ENCODE results near the gene ADGRG6. TPM values are rescaled to one million over a fixed set of nuclear protein-coding genes. Genes with fewer than 3 reads are reported as not detected.

The ADGRG6 gene
- polyA plus RNA-seq, 1 donor: 41.8 TPM

GRCh38 chr6:142300758-142301650, 803 bp upstream of the ADGRG6 start:
- no peaks in the 10 kb centered on the region for H3K36me3 ChIP-seq (ENCODE audit: control insufficient read depth, insufficient read depth, low read length)
- no peaks in the 10 kb centered on the region for H3K4me1 ChIP-seq (ENCODE audit: control insufficient read depth, insufficient read depth, low read length)
- H3K27me3 ChIP-seq (ENCODE audit: control insufficient read depth, insufficient read depth, low read length): peaks cover 3% of the 10 kb centered on the region
- H3K9me3 ChIP-seq (ENCODE audit: control insufficient read depth, low read depth, low read length): no peaks in the 10 kb centered on the region
- peak overlapping the region; percentile 65 for H3K27ac ChIP-seq (ENCODE audit: low read length)
- peak in 1 of 2 donors; percentile 71 for DNase-seq
- WGBS (ENCODE audit: insufficient coverage, low lambda C conversion rate): no CpG with 5 or more reads among the region's 31 CpGs
- H3K4me3 ChIP-seq (ENCODE audit: low read length): peak overlapping the region; percentile 86

- DNase-seq: no peak
- Histone ChIP-seq H3K4me3 (ENCODE audit: low read length) (peak overlapping the region; percentile 86), H3K27me3 (ENCODE audit: control insufficient read depth, insufficient read depth, low read length) (peaks cover 3% of the 10 kb centered on the region), H3K9me3 (ENCODE audit: control insufficient read depth, low read depth, low read length) (no peaks in the 10 kb centered on the region), H3K4me1 (ENCODE audit: control insufficient read depth, insufficient read depth, low read length) (no peaks in the 10 kb centered on the region), H3K27ac (ENCODE audit: low read length) (no peak overlapping the region), H3K36me3 (ENCODE audit: control insufficient read depth, insufficient read depth, low read length) (no peaks in the 10 kb centered on the region)
- WGBS (ENCODE audit: insufficient coverage, low lambda C conversion rate): 80% methylated on average over 4 of the region's 18 CpGs
Observed at GRCh38 chr6:142302421-142303175, 791 bp downstream of the ADGRG6 start.

DNA sequence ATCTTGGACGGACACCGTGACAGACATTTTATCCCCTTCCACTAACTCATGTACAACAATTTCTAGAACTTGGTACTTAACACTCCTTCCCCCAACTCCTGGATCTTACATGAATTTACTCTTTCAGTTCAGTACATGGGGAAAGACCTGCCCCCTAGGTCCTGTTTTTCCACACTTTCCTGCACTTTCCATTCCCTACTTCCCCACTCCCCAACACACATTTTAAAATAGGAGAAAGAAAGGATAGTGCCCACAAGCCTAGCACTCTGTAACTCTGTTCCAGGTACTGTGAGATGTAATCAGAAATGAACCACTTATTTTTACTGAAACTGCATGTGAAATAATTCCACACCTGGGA, 1.3 kb downstream of the ADGRG6 start:
- DNase-seq: peak in 1 of 2 donors; percentile 16
- 100% methylated on average over 2 of the region's 2 CpGs for WGBS (ENCODE audit: insufficient coverage, low lambda C conversion rate)
- Histone ChIP-seq H3K4me3 (ENCODE audit: low read length) (peak overlapping the region; percentile 86), H3K9me3 (ENCODE audit: control insufficient read depth, low read depth, low read length) (no peaks in the 10 kb centered on the region), H3K27ac (ENCODE audit: low read length) (no peak overlapping the region), H3K27me3 (ENCODE audit: control insufficient read depth, insufficient read depth, low read length) (peaks cover 3% of the 10 kb centered on the region), H3K4me1 (ENCODE audit: control insufficient read depth, insufficient read depth, low read length) (no peaks in the 10 kb centered on the region), H3K36me3 (ENCODE audit: control insufficient read depth, insufficient read depth, low read length) (no peaks in the 10 kb centered on the region)

DNA sequence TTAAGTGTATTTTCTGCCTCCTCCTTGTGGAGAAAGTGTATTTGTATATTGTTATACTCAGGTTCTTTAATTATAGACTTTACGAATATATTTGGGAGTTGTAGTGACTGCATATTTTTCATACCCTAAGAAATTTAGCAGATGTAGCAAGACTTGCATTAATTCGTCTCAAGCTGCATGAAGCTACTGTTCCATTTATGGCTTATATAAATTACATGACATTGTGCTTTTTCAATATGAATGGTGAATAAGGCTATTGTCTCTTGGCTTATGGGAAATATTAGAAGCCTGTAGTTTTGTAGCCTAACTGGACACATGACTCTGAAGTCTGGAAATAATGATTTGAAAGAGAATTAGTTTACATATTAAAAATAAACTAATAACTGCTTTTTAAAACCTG, 2.4 kb downstream of the ADGRG6 start:
- no peak overlapping the region for H3K4me3 ChIP-seq (ENCODE audit: low read length)
- no CpG with 5 or more reads among the region's 2 CpGs for WGBS (ENCODE audit: insufficient coverage, low lambda C conversion rate)
- H3K36me3 ChIP-seq (ENCODE audit: control insufficient read depth, insufficient read depth, low read length): no peaks in the 10 kb centered on the region
- no peak for DNase-seq
- no peak overlapping the region for H3K27ac ChIP-seq (ENCODE audit: low read length)
- no peaks in the 10 kb centered on the region for H3K9me3 ChIP-seq (ENCODE audit: control insufficient read depth, low read depth, low read length)
- H3K27me3 ChIP-seq (ENCODE audit: control insufficient read depth, insufficient read depth, low read length): peaks cover 3% of the 10 kb centered on the region
- H3K4me1 ChIP-seq (ENCODE audit: control insufficient read depth, insufficient read depth, low read length): no peaks in the 10 kb centered on the region

DNA sequence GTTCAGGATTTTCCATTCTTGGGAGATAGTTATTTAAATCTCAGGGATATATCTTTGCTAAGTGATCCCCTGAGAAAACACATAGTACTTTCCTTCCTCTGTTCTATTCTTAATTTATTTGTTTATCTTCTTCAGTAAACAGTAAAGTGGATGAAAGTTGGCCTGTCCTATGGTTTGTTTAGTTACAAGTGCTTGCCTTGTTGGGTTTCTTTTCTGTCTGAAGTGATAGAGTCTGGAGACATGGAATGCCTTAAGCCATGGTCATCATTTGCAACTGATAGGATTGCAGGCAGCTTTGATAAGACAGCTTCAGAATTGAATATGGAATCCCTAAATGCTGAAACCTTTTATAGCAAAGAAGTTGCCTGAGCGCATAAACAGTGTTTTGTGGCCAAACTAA, 4.9 kb downstream of the ADGRG6 start:
- H3K4me3 ChIP-seq (ENCODE audit: low read length): no peak overlapping the region
- no peaks in the 10 kb centered on the region for H3K36me3 ChIP-seq (ENCODE audit: control insufficient read depth, insufficient read depth, low read length)
- no peaks in the 10 kb centered on the region for H3K9me3 ChIP-seq (ENCODE audit: control insufficient read depth, low read depth, low read length)
- H3K4me1 ChIP-seq (ENCODE audit: control insufficient read depth, insufficient read depth, low read length): no peaks in the 10 kb centered on the region
- WGBS (ENCODE audit: insufficient coverage, low lambda C conversion rate): no CpG with 5 or more reads among the region's 1 CpG
- peaks cover 3% of the 10 kb centered on the region for H3K27me3 ChIP-seq (ENCODE audit: control insufficient read depth, insufficient read depth, low read length)
- H3K27ac ChIP-seq (ENCODE audit: low read length): no peak overlapping the region
- DNase-seq: no peak

DNA sequence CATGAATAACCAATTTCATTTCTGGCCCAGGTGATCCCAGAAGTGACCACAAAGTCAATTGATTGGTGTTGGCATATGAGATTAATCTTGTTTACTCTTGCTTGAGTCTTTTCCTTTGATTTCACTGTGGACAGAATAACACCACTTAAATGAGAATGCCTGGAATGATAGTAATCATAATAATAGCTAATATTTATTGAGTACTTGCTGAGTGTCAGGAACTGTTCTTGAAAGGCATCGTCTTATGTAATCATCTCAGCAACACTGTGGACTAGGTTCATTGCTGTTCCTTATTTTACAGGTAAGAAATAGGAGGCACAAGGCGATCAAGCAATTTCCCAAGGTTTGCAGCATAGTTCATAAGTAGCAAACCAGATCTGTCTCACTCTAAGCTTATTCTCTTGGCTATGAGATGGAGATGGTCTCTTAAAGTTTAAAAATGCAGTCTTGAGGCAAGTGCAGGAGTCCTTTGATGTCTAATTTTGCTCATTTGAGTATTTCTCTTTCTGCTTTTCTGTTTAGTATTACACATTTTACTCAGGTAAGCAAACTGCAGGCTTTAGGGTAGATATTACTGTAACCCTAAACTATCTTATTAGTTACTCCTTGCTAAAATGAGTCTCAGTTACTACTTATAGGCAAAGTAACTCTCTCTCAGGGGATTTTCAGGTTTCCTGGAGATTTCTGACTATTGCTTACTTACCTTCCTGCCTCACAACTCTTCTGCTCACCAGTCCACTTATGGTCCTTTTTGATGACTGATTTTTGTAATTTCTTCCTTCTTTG, 6.3 kb downstream of the ADGRG6 start:
- Histone ChIP-seq H3K4me1 (ENCODE audit: control insufficient read depth, insufficient read depth, low read length) (no peaks in the 10 kb centered on the region), H3K36me3 (ENCODE audit: control insufficient read depth, insufficient read depth, low read length) (no peaks in the 10 kb centered on the region), H3K27me3 (ENCODE audit: control insufficient read depth, insufficient read depth, low read length) (no peaks in the 10 kb centered on the region), H3K4me3 (ENCODE audit: low read length) (no peak overlapping the region), H3K9me3 (ENCODE audit: control insufficient read depth, low read depth, low read length) (no peaks in the 10 kb centered on the region), H3K27ac (ENCODE audit: low read length) (no peak overlapping the region)
- no CpG with 5 or more reads among the region's 2 CpGs for WGBS (ENCODE audit: insufficient coverage, low lambda C conversion rate)
- no peak for DNase-seq

- no peaks in the 10 kb centered on the region for H3K27me3 ChIP-seq (ENCODE audit: control insufficient read depth, insufficient read depth, low read length)
- H3K36me3 ChIP-seq (ENCODE audit: control insufficient read depth, insufficient read depth, low read length): no peaks in the 10 kb centered on the region
- no peaks in the 10 kb centered on the region for H3K9me3 ChIP-seq (ENCODE audit: control insufficient read depth, low read depth, low read length)
- WGBS (ENCODE audit: insufficient coverage, low lambda C conversion rate): no CpG with 5 or more reads among the region's 2 CpGs
- no peaks in the 10 kb centered on the region for H3K4me1 ChIP-seq (ENCODE audit: control insufficient read depth, insufficient read depth, low read length)
- DNase-seq: no peak
- H3K4me3 ChIP-seq (ENCODE audit: low read length): no peak overlapping the region
- H3K27ac ChIP-seq (ENCODE audit: low read length): no peak overlapping the region
Observed at GRCh38 chr6:142309426-142309825, 7.6 kb downstream of the ADGRG6 start.

DNA sequence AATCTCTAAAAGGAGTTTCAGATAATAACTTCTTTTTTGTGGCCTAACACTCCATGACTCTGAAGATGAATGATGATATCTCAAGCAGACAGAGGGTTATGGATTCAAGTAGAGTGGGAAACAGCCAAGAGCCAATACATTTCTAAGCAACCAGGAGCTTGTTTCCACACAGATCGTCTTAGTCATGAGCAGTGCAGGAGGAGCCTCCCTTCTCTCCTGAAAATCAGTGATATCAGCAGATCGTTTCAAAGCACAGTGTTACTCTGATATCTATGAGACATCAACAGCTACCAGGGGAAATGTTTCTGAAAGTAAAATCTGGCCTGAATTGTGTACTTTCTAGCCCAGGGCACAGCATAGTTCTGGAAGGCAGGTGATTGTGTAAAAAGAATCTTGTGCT, 11.5 kb downstream of the ADGRG6 start:
- Histone ChIP-seq H3K9me3 (ENCODE audit: control insufficient read depth, low read depth, low read length) (no peaks in the 10 kb centered on the region), H3K4me1 (ENCODE audit: control insufficient read depth, insufficient read depth, low read length) (no peaks in the 10 kb centered on the region), H3K36me3 (ENCODE audit: control insufficient read depth, insufficient read depth, low read length) (no peaks in the 10 kb centered on the region), H3K4me3 (ENCODE audit: low read length) (no peak overlapping the region), H3K27me3 (ENCODE audit: control insufficient read depth, insufficient read depth, low read length) (no peaks in the 10 kb centered on the region), H3K27ac (ENCODE audit: low read length) (no peak overlapping the region)
- DNase-seq: no peak
- no CpG with 5 or more reads among the region's 2 CpGs for WGBS (ENCODE audit: insufficient coverage, low lambda C conversion rate)

GRCh38 chr6:142316791-142317368, 15.1 kb downstream of the ADGRG6 start:
- Histone ChIP-seq H3K27ac (ENCODE audit: low read length) (no peak overlapping the region), H3K4me3 (ENCODE audit: low read length) (no peak overlapping the region), H3K9me3 (ENCODE audit: control insufficient read depth, low read depth, low read length) (no peaks in the 10 kb centered on the region), H3K36me3 (ENCODE audit: control insufficient read depth, insufficient read depth, low read length) (no peaks in the 10 kb centered on the region), H3K27me3 (ENCODE audit: control insufficient read depth, insufficient read depth, low read length) (no peaks in the 10 kb centered on the region), H3K4me1 (ENCODE audit: control insufficient read depth, insufficient read depth, low read length) (no peaks in the 10 kb centered on the region)
- DNase-seq: no peak
- no CpG with 5 or more reads among the region's 1 CpG for WGBS (ENCODE audit: insufficient coverage, low lambda C conversion rate)

GRCh38 chr6:142318714-142319113, 16.9 kb downstream of the ADGRG6 start:
- Histone ChIP-seq H3K27me3 (ENCODE audit: control insufficient read depth, insufficient read depth, low read length) (no peaks in the 10 kb centered on the region), H3K36me3 (ENCODE audit: control insufficient read depth, insufficient read depth, low read length) (no peaks in the 10 kb centered on the region), H3K4me3 (ENCODE audit: low read length) (no peak overlapping the region), H3K9me3 (ENCODE audit: control insufficient read depth, low read depth, low read length) (no peaks in the 10 kb centered on the region), H3K4me1 (ENCODE audit: control insufficient read depth, insufficient read depth, low read length) (peaks cover 1% of the 10 kb centered on the region), H3K27ac (ENCODE audit: low read length) (no peak overlapping the region)
- DNase-seq: no peak
- WGBS (ENCODE audit: insufficient coverage, low lambda C conversion rate): no CpG with 5 or more reads among the region's 1 CpG

Measured in large intestine (tissue), 3 donors.